ENCODE results near the gene NAA20. TPM values are rescaled to one million over a fixed set of nuclear protein-coding genes. Genes with fewer than 3 reads are reported as not detected.
A peak's percentile ranks its signal among the peaks of the same experiment; 100 is the strongest.

Gene NAA20
- total and polyA plus RNA-seq, 9 of the 15 experiments (the other 6 are each of a cell fraction or from before 2014, with no cell fraction given): 51.4 to 361 (median 84.6) TPM

GRCh38 chr20:20002101-20002998, 14.8 kb upstream of the NAA20 start (continued):
- TF ChIP-seq ZNF518B (CRISPR knock-in tag; IDR thresholded peaks at IDR 0.05): no peak
- no peak for TF ChIP-seq CTCFL (IDR thresholded peaks at IDR 0.05; ENCODE audit: borderline replicate concordance, insufficient read depth, low read depth, low read length, poor library complexity, severe bottlenecking)
- TF ChIP-seq ZBTB8A (IDR thresholded peaks at IDR 0.05; ENCODE audit: partially characterized antibody): no peak
- no peak for TF ChIP-seq TFAP4 (CRISPR knock-in tag; IDR thresholded peaks at IDR 0.05; ENCODE audit: borderline replicate concordance)
- no peak for TF ChIP-seq CC2D1A (IDR thresholded peaks at IDR 0.05)
- TF ChIP-seq KDM1A (IDR thresholded peaks at IDR 0.05): peak; percentile 84 to 85
- TF ChIP-seq PBX2 (CRISPR knock-in tag; IDR thresholded peaks at IDR 0.05; ENCODE audit: low read depth): no peak
- TF ChIP-seq PBX2 (tag; conservative IDR thresholded peaks at IDR 0.05; ENCODE audit: low read depth): peak; percentile 59
- no peak for TF ChIP-seq HCFC1 (IDR thresholded peaks at IDR 0.05; ENCODE audit: low read depth, low read length)
- no peak for TF ChIP-seq GABPB1 (CRISPR knock-in tag; IDR thresholded peaks at IDR 0.05)
- no peak for TF ChIP-seq KAT2B (IDR thresholded peaks at IDR 0.05; ENCODE audit: low read depth, low read length)
- no peak for TF ChIP-seq EZH2 (IDR thresholded peaks at IDR 0.05; ENCODE audit: borderline replicate concordance, low read depth, low read length)
- no peak for TF ChIP-seq SRSF1 (IDR thresholded peaks at IDR 0.05; ENCODE audit: low read depth, low read length)
- no peak for TF ChIP-seq FOXP4 (CRISPR knock-in tag; IDR thresholded peaks at IDR 0.05; ENCODE audit: borderline replicate concordance)

Measured in K562 (cell line).